PFSK-1 (cell line): ENCODE results near the gene RGS7.

Experiments
- FOXP2 ChIP-seq: optimal IDR thresholded peaks from 2 replicates; pipeline ENCODE3; 2011; ENCODE audit warnings: borderline replicate concordance, control low read depth, inconsistent platforms; ENCODE audit not compliant: insufficient read depth; ENCODE audit errors: extremely low read length, extremely low read depth
- POLR2AphosphoS5 ChIP-seq: IDR thresholded peaks from 2 replicates; pipeline ENCODE4 v1.6.1; 2012; ENCODE audit warnings: low read depth, mild to moderate bottlenecking, control low read depth, low read length, moderate library complexity
- REST ChIP-seq, 2 experiments: IDR thresholded peaks; 2 replicates each; pipeline versions ENCODE4 v1.6.1 to v1.8.0; 2011 to 2012; ENCODE audit warnings: low read depth in 2 of 2, low read length in 2 of 2, control low read depth in 1 of 2, inconsistent platforms in 1 of 2, mild to moderate bottlenecking in 1 of 2, moderate library complexity in 1 of 2; ENCODE audit not compliant: insufficient read depth in 1 of 2
- SIN3A ChIP-seq: IDR thresholded peaks from 2 replicates; pipeline ENCODE4 v1.6.1; 2012; ENCODE audit warnings: mild to moderate bottlenecking, low read length, moderate library complexity, borderline replicate concordance; ENCODE audit not compliant: insufficient read depth
- TAF1 ChIP-seq: IDR thresholded peaks from 2 replicates; pipeline ENCODE4 v1.6.1; 2012; ENCODE audit warnings: low read length, control low read depth, borderline replicate concordance; ENCODE audit not compliant: insufficient read depth

RGS7 gene

DNA sequence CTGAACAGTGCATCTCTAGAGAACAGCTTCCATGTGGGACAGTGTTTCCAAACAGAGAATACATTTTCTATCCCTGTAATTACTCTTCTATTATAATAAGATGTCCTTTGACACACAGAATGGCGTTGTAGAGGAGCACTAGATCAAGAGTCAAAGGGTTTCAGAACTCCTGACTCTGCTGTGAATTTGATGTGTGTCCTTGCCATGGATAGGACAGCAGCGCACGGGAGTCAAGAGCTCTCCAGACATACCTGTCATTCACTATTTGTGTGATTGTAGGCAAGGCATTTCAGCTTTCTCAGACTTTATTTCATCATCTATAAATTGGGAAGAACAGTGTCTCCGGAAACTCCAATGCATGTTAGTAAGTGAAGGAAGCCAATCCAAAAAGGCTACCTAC lies 176.4 kb downstream of the RGS7 start:
- TF ChIP-seq REST (IDR thresholded peaks at IDR 0.05; ENCODE audit: insufficient read depth in 1 of 2, low read depth in 2 of 2, low read length in 2 of 2) (no peak), POLR2AphosphoS5 (no peak), FOXP2 (no peak)

DNA sequence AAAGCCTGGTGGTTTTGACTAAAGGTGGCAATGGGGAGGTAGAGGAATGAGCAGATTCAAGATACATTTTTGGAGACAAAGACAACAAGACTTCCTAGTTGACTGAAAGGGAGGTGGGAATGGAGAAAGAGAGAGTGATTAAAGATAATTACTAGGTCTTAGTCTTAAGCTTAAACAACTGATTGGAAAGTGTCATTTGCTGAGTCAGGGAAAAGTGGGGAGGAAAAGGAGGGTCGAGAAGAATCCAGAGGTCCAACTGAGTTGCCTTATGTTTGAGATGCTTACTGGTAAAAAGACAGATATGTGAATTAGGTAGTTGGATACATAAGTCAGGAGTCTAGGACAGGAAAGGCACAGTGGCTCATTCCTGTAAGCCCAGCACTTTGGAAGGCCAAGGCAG lies 179.3 kb downstream of the RGS7 start:
- TF ChIP-seq TAF1 (no peak), FOXP2 (no peak), REST (IDR thresholded peaks at IDR 0.05; ENCODE audit: insufficient read depth in 1 of 2, low read depth in 2 of 2, low read length in 2 of 2) (no peak), SIN3A (no peak), POLR2AphosphoS5 (no peak)

GRCh38 chr1:241172486-241172885 lies 184.5 kb downstream of the RGS7 start:
- no peak for TF ChIP-seq TAF1
- TF ChIP-seq POLR2AphosphoS5: no peak

- TF ChIP-seq FOXP2 (no peak), REST (IDR thresholded peaks at IDR 0.05; ENCODE audit: insufficient read depth in 1 of 2, low read depth in 2 of 2, low read length in 2 of 2) (no peak), POLR2AphosphoS5 (no peak), SIN3A (no peak), TAF1 (no peak)
These were observed 185.0 kb downstream of the RGS7 start for GRCh38 chr1:241171991-241172390.

- TF ChIP-seq TAF1 (no peak), REST (IDR thresholded peaks at IDR 0.05; ENCODE audit: insufficient read depth in 1 of 2, low read depth in 2 of 2, low read length in 2 of 2) (no peak), FOXP2 (no peak)
These were observed 189.8 kb downstream of the RGS7 start for GRCh38 chr1:241167121-241167630.
